Measurements from ENCODE around the gene PPP1R12B.
"Not testable (repeated sequence)": the region's sequence is repeated elsewhere in the genome, so short reads cannot be mapped to it uniquely, and the experiment has no call there.

The PPP1R12B gene

GRCh38 chr1:202365092-202365815 lies 16.8 kb downstream of the PPP1R12B start:
- no peaks in the 10 kb centered on the region for H3K36me3 Mint-ChIP-seq
- no peaks in the 10 kb centered on the region for H3K9me3 Mint-ChIP-seq
- H3K27ac Mint-ChIP-seq, result no peak overlapping the region
- no peaks in the 10 kb centered on the region for H3K27me3 Mint-ChIP-seq
- H3K4me3 Mint-ChIP-seq, result no peak overlapping the region
- peaks cover 8% of the 10 kb centered on the region for H3K4me1 Mint-ChIP-seq
- no peak for ATAC-seq

DNA sequence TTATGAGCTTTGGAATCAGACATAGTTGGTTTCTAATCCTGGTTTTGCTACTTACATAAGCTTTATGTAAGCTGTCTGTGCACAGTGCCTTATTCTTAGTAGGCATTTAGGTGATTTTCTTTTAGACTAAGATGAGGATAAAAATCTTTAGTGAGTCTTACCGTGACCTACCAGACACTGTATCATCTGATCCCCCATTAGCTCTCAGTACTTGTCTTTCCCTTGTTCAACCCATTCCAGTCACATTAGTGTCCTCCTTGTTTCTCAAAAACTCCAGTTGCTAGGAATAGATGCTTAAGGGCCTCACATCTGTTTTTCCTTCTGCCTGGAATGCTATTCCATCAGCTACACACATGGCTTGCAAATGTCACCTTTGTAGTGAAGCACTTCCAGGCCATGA lies 18.8 kb downstream of the PPP1R12B start:
- Mint-ChIP-seq H3K36me3 (no peaks in the 10 kb centered on the region), H3K4me3 (no peak overlapping the region), H3K27ac (no peak overlapping the region), H3K9me3 (no peaks in the 10 kb centered on the region), H3K4me1 (peaks cover under 1% of the 10 kb centered on the region), H3K27me3 (no peaks in the 10 kb centered on the region)
- no peak for ATAC-seq

- not testable (repeated sequence) for ATAC-seq, H3K27me3 Mint-ChIP-seq, H3K9me3 Mint-ChIP-seq, H3K27ac Mint-ChIP-seq, H3K4me3 Mint-ChIP-seq, H3K36me3 Mint-ChIP-seq
- H3K4me1 Mint-ChIP-seq, result peaks cover 11% of the 10 kb centered on the region
Observed at GRCh38 chr1:202370906-202371305, 22.4 kb downstream of the PPP1R12B start.

GRCh38 chr1:202374099-202374498 lies 25.6 kb downstream of the PPP1R12B start:
- ATAC-seq, result no peak
- Mint-ChIP-seq H3K27ac (no peak overlapping the region), H3K4me3 (no peak overlapping the region), H3K27me3 (no peaks in the 10 kb centered on the region), H3K4me1 (peaks cover 18% of the 10 kb centered on the region), H3K9me3 (peaks cover 3% of the 10 kb centered on the region), H3K36me3 (peaks cover 20% of the 10 kb centered on the region)

- H3K27ac Mint-ChIP-seq, H3K27me3 Mint-ChIP-seq, ATAC-seq, H3K9me3 Mint-ChIP-seq, H3K4me3 Mint-ChIP-seq: not testable (repeated sequence)
- Mint-ChIP-seq H3K4me1 (peaks cover 23% of the 10 kb centered on the region), H3K36me3 (peaks cover 20% of the 10 kb centered on the region)
Observed at GRCh38 chr1:202375175-202375574, 26.7 kb downstream of the PPP1R12B start.

GRCh38 chr1:202376247-202376646 lies 27.7 kb downstream of the PPP1R12B start:
- Mint-ChIP-seq H3K36me3 (peaks cover 20% of the 10 kb centered on the region), H3K27ac (no peak overlapping the region), H3K4me3 (no peak overlapping the region), H3K4me1 (peaks cover 32% of the 10 kb centered on the region), H3K27me3 (no peaks in the 10 kb centered on the region), H3K9me3 (peaks cover 3% of the 10 kb centered on the region)
- no peak for ATAC-seq

GRCh38 chr1:202379884-202380529 lies 31.5 kb downstream of the PPP1R12B start:
- ATAC-seq, H3K4me3 Mint-ChIP-seq: not testable (repeated sequence)

DNA sequence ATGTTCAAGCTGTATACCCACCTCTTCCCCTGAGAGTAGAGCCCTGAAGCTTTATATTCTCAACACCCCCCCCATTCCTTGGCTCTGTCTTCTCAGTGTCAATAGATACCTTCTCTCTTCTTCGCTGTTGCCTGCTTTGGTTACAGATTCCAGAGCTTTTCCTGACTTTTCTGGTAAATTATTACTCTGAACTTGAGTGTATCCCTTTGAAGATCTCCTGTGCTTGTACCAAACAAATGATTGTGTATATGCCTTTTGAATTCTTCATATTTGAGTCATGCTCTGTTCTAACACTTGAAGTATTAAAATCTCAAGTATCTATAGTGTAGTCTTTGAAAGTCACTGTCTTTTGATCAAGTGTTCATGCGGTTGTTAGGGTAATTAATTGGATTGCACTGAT lies 32.0 kb downstream of the PPP1R12B start:
- Mint-ChIP-seq H3K36me3 (peaks cover 20% of the 10 kb centered on the region), H3K4me1 (peaks cover 29% of the 10 kb centered on the region)
- not testable (repeated sequence) for H3K4me3 Mint-ChIP-seq, H3K9me3 Mint-ChIP-seq, H3K27ac Mint-ChIP-seq, H3K27me3 Mint-ChIP-seq, ATAC-seq

More at GRCh38 chr1:202379884-202380529, 31.5 kb downstream of the PPP1R12B start:
- Mint-ChIP-seq H3K4me1 (peaks cover 29% of the 10 kb centered on the region), H3K36me3 (peaks cover 20% of the 10 kb centered on the region)
- H3K27me3 Mint-ChIP-seq, H3K9me3 Mint-ChIP-seq, H3K27ac Mint-ChIP-seq: not testable (repeated sequence)

- H3K27ac Mint-ChIP-seq, H3K27me3 Mint-ChIP-seq, ATAC-seq, H3K9me3 Mint-ChIP-seq, H3K4me3 Mint-ChIP-seq: not testable (repeated sequence)
- Mint-ChIP-seq H3K4me1 (peaks cover 28% of the 10 kb centered on the region), H3K36me3 (peaks cover 20% of the 10 kb centered on the region)
Observed at GRCh38 chr1:202381867-202382266, 33.4 kb downstream of the PPP1R12B start.

DNA sequence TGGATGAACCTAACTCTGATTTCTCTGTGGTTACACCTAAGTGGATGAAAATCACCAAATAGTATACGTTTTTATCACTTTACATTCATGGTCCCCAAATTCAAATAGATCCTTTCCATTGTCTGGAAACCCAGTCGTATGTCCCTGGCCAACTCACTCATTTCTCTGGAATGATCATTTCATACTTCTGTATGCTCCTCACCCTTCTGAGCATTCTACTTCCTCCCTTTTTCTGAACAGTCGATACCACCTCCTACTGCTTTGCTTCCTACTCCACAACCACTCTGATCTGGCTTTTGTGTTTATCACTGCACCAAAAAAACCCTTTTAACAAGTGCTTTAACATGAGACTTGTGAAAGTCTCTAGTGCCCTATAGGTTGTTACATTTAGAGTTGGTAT lies 47.3 kb downstream of the PPP1R12B start:
- H3K27me3 Mint-ChIP-seq, H3K4me1 Mint-ChIP-seq, H3K36me3 Mint-ChIP-seq, ATAC-seq, H3K27ac Mint-ChIP-seq, H3K4me3 Mint-ChIP-seq, H3K9me3 Mint-ChIP-seq: not testable (repeated sequence)

GRCh38 chr1:202397256-202397655 lies 48.8 kb downstream of the PPP1R12B start:
- Mint-ChIP-seq H3K27ac (no peak overlapping the region), H3K9me3 (no peaks in the 10 kb centered on the region), H3K36me3 (no peaks in the 10 kb centered on the region), H3K4me3 (no peak overlapping the region), H3K4me1 (peaks cover 8% of the 10 kb centered on the region), H3K27me3 (no peaks in the 10 kb centered on the region)
- no peak for ATAC-seq

DNA sequence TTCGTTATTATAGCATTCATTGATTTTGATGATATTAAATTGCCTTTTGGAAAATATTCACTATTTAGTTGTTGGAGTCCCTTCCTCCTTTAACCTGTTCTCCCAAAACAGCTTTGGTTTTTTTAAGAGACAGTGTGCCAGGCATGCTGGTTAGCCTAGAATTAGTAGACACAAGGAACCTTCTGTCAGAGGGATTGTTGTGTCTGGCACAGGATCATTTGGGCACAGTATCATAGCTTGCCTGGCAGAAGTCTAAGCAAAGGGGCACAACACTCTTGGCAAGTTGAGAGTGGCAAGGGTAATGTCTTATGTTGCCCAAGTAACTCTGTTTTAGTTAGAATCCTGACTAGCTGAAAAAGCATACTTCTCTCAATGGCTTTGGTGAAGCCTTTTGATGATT lies 49.9 kb downstream of the PPP1R12B start:
- not testable (repeated sequence) for H3K27me3 Mint-ChIP-seq, H3K4me3 Mint-ChIP-seq, ATAC-seq, H3K36me3 Mint-ChIP-seq, H3K27ac Mint-ChIP-seq, H3K9me3 Mint-ChIP-seq, H3K4me1 Mint-ChIP-seq

DNA sequence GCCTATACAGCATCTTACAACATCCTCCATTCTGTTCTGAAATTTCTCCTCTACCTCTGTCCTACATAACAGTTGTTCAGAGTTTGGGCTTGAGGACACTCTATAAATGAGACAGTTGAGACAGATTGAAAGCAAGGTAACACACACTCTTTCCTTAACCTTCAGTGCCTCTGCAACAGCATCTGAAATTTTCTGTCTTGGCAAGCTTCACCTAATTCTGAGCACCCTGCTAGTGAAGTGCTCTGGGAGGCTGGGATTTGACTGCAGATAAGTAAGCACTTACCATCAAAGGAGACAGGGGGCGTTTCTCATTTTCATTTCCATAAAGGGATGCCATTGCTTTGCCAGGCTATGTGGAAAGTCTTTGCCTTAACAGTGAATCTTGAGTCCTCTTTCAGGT lies 53.3 kb downstream of the PPP1R12B start:
- not testable (repeated sequence) for H3K27ac Mint-ChIP-seq, H3K36me3 Mint-ChIP-seq, H3K27me3 Mint-ChIP-seq, ATAC-seq, H3K4me3 Mint-ChIP-seq, H3K9me3 Mint-ChIP-seq, H3K4me1 Mint-ChIP-seq

GRCh38 chr1:202403381-202403780 lies 54.9 kb downstream of the PPP1R12B start:
- not testable (repeated sequence) for ATAC-seq, H3K27me3 Mint-ChIP-seq, H3K9me3 Mint-ChIP-seq, H3K36me3 Mint-ChIP-seq, H3K4me3 Mint-ChIP-seq, H3K4me1 Mint-ChIP-seq, H3K27ac Mint-ChIP-seq

- H3K27ac Mint-ChIP-seq, result no peak overlapping the region
- no peaks in the 10 kb centered on the region for H3K9me3 Mint-ChIP-seq
- H3K27me3 Mint-ChIP-seq, result no peaks in the 10 kb centered on the region
- no peaks in the 10 kb centered on the region for H3K36me3 Mint-ChIP-seq
- H3K4me1 Mint-ChIP-seq, result no peaks in the 10 kb centered on the region
- no peak overlapping the region for H3K4me3 Mint-ChIP-seq
- ATAC-seq, result no peak
Observed at GRCh38 chr1:202405928-202406327, 57.4 kb downstream of the PPP1R12B start.

GRCh38 chr1:202406896-202407295 lies 58.4 kb downstream of the PPP1R12B start:
- not testable (repeated sequence) for ATAC-seq, H3K9me3 Mint-ChIP-seq, H3K27me3 Mint-ChIP-seq, H3K4me3 Mint-ChIP-seq, H3K27ac Mint-ChIP-seq, H3K36me3 Mint-ChIP-seq, H3K4me1 Mint-ChIP-seq

Measured in stimulated activated memory B cell treated with anti-CD40 and anti-IgM and Interleukin-4, amounts not matched to agents 10 μg/mL and 1 μg/mL and 100 μg/mL, for 72 hours (primary cell).